ENCODE measurements around the gene FAM9A.
"Not testable (repeated sequence)": the region's sequence is repeated elsewhere in the genome, so short reads cannot be mapped to it uniquely, and the experiment has no call there.

GRCh38 chrX:8799281-8799680, 1.9 kb downstream of the FAM9A start:
- not testable (repeated sequence) for TF ChIP-seq CTCF (conservative IDR thresholded peaks at IDR 0.05; ENCODE audit: low read depth, low read length); EZH2 (IDR thresholded peaks at IDR 0.05; ENCODE audit: low read length, unreplicated experiment)

Measured in PC-3 (cell line).